ENCODE results near the gene RAD51B. TPM values are rescaled to one million over a fixed set of nuclear protein-coding genes. Genes with fewer than 3 reads are reported as not detected.

Gene RAD51B
- total and polyA plus RNA-seq, 2 experiments from 2014 or later = 11.7 to 17.8 TPM

DNA sequence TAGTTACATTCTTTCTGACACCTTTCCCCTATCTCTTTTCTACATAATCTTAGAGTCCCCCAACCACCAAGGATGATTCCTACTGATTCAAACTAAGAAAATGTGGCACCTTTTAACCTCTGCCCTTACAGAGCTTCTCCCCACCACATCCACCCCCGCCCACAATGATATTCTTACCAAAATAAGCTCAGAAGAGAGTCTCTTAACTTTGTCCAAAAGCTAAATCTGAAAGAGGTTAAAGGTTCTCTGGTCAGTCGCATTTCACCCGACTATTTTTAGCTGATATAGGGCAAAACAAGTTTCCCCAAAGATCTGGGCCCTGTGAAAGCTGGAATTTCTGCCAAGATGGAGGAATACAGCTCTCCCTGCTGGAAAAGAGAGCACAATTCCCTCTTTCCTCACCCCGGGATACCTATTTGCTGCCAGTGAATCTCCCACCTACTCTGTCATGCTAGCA lies 844.7 kb downstream of the RAD51B start:
- Histone ChIP-seq H3K36me3 (no peaks in the 10 kb centered on the region), H3K27ac (peak overlapping the region; percentile 72)
- TF ChIP-seq, protein P1, sequence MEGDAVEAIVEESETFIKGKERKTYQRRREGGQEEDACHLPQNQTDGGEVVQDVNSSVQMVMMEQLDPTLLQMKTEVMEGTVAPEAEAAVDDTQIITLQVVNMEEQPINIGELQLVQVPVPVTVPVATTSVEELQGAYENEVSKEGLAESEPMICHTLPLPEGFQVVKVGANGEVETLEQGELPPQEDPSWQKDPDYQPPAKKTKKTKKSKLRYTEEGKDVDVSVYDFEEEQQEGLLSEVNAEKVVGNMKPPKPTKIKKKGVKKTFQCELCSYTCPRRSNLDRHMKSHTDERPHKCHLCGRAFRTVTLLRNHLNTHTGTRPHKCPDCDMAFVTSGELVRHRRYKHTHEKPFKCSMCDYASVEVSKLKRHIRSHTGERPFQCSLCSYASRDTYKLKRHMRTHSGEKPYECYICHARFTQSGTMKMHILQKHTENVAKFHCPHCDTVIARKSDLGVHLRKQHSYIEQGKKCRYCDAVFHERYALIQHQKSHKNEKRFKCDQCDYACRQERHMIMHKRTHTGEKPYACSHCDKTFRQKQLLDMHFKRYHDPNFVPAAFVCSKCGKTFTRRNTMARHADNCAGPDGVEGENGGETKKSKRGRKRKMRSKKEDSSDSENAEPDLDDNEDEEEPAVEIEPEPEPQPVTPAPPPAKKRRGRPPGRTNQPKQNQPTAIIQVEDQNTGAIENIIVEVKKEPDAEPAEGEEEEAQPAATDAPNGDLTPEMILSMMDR (IDR thresholded peaks at IDR 0.05; ENCODE audit: low read depth, low read length) = no peak

DNA sequence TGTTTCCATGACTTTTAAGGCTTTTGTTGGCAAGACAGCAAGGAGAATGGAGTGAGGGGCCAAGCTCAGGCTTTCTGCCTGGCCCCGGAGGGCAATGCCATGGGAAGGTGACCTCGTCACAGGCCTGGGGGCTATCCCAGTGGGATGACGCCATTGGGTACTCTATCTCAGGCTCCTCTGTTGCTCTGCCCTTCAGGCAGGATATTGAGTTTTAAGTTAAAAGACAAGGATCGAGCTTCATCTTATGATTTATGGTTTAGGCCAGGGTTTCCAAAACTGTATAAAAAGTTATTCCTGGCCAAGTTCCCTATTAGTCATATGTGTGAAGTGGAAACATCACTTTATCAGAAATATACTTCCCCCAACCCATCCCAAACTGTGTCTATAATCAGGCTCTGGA lies 845.6 kb downstream of the RAD51B start:
- peak in 1 of 2 donors; percentile 46 for DNase-seq (ENCODE audit: low read depth in 1 of 2, low spot score in 1 of 2)
- TF ChIP-seq, protein P1 (IDR thresholded peaks at IDR 0.05; ENCODE audit: low read depth, low read length) = no peak
- Histone ChIP-seq H3K27ac (peak overlapping the region; percentile 72), H3K27me3 (no peaks in the 10 kb centered on the region), H3K4me1 (ENCODE audit: low read depth) (peaks cover 44% of the 10 kb centered on the region), H3K36me3 (no peaks in the 10 kb centered on the region), H3K4me3 (no peak overlapping the region), H3K9me3 (ENCODE audit: low read depth) (no peaks in the 10 kb centered on the region)

More for the DNA sequence above, 844.7 kb downstream of the RAD51B start:
- Histone ChIP-seq H3K27me3 (no peaks in the 10 kb centered on the region), H3K4me3 (no peak overlapping the region), H3K9me3 (ENCODE audit: low read depth) (no peaks in the 10 kb centered on the region), H3K4me1 (ENCODE audit: low read depth) (peaks cover 37% of the 10 kb centered on the region)
- no peak for DNase-seq (ENCODE audit: low read depth in 1 of 2, low spot score in 1 of 2)

DNA sequence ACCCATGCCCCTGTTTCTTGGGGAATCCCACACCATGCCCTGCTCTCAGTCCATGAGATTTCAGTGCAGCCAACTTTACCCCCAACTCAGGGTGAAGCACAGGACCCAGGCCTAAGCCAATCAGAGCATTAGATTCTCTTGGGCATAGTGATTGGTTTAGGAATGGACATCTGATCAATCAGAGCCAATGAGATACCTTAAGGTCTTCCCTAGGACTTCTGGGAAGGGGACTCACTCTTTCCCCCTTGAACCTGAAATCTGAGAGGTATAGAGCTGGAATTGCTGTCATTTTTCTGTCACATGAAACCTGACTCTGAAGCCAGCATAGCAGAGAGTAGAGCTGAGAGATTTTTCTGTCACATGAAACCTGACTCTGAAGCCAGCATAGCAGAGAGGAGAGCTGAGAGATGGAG lies 846.2 kb downstream of the RAD51B start:
- Histone ChIP-seq H3K4me3 (no peak overlapping the region), H3K9me3 (ENCODE audit: low read depth) (no peaks in the 10 kb centered on the region), H3K36me3 (no peaks in the 10 kb centered on the region), H3K27me3 (no peaks in the 10 kb centered on the region), H3K27ac (peak overlapping the region; percentile 72), H3K4me1 (ENCODE audit: low read depth) (peaks cover 48% of the 10 kb centered on the region)
- peak in 1 of 2 donors; percentile 53 for DNase-seq (ENCODE audit: low read depth in 1 of 2, low spot score in 1 of 2)
- TF ChIP-seq, protein P1 (IDR thresholded peaks at IDR 0.05; ENCODE audit: low read depth, low read length) = peak; percentile 1

DNA sequence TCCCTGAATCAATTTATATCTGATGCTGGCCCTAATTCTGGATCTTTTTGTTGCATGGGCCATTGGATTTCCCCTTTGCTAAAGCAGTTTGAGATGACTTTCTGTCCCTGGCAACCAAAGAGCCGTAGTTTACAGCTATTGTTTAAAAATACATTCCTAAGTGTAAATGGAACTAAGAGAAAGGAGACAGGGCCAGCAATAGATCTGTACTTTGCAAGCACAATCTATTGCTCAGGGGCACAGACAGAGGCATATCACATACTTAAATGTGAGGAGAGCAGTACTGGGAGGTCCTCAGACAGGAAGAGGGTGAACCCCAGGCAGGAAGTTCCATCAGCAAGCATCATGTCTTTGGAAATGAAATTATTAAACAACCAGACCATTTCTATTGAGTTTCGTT lies 846.7 kb downstream of the RAD51B start:
- no peaks in the 10 kb centered on the region for H3K9me3 ChIP-seq (ENCODE audit: low read depth)
- no peaks in the 10 kb centered on the region for H3K36me3 ChIP-seq
- no peak overlapping the region for H3K4me3 ChIP-seq
- H3K4me1 ChIP-seq (ENCODE audit: low read depth) = peaks cover 51% of the 10 kb centered on the region
- TF ChIP-seq, protein P1 (IDR thresholded peaks at IDR 0.05; ENCODE audit: low read depth, low read length) = no peak
- H3K27me3 ChIP-seq = no peaks in the 10 kb centered on the region
- DNase-seq (ENCODE audit: low read depth in 1 of 2, low spot score in 1 of 2) = no peak
- peak overlapping the region; percentile 72 for H3K27ac ChIP-seq

DNA sequence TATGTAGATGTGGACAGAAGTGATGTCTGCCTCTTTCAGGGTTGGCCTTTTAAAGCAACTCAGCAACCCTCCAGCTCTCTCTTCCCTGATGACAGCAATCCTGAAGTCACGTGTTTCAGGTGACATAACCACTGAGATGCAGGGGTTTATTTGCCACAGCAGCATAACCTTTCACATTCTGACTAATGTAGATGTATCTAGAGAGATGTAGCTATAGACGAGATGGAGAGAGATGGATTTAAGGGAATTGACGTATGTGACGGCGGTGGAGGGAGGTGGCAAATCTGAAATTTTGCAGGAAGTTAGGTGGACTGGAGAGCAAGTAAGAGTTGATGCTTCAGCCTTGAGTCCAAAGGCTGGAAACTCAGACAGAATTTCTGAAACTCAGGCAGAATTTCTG lies 847.3 kb downstream of the RAD51B start:
- no peak for DNase-seq (ENCODE audit: low read depth in 1 of 2, low spot score in 1 of 2)
- Histone ChIP-seq H3K4me1 (ENCODE audit: low read depth) (peaks cover 57% of the 10 kb centered on the region), H3K27ac (no peak overlapping the region)

More for the DNA sequence above, 847.3 kb downstream of the RAD51B start:
- TF ChIP-seq, protein P1 (IDR thresholded peaks at IDR 0.05; ENCODE audit: low read depth, low read length) = no peak
- Histone ChIP-seq H3K9me3 (ENCODE audit: low read depth) (no peaks in the 10 kb centered on the region), H3K4me3 (no peak overlapping the region), H3K36me3 (no peaks in the 10 kb centered on the region), H3K27me3 (no peaks in the 10 kb centered on the region)
